ENCODE measurements around the gene FSD1. TPM values are rescaled to one million over a fixed set of nuclear protein-coding genes. Genes with fewer than 3 reads are reported as not detected.

The FSD1 gene
- polyA plus RNA-seq, 1 experiment: 6.8 TPM

DNA sequence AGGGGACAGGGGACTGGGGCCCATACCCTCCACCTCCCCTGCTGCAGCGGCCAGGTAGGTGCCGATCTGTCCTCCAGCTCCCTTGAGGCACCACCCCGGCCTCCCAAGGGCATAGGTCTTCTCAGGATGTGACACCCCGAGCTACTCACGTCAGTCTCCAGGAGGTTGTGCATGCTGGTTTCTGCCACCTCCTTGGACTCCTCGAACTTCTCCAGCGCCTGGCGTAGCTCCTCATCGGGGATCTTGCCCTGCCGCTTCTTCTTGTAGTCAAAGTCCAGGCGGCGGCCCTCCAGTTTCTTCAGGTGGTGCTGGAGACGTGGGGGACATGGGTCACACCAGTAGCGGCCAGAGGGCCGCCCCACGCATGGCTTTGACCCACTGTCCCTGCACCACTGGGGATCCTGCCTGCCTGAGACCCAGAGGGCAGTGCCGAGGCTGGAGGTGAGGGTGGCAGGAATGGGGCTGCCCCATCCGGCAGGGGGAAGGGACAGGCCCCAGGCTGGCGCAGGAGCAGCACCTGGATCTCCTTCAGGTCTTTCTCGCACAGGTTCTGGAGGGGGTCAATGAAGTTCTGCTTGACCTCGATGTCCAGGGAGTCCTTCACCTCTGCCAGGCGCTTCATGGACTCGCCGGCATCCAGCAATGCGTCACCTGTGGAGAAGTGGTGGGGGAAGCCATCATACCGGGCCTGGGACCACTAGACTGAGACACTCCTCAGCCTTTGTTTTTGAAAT, 59.3 kb downstream of the FSD1 start:
- TF ChIP-seq, protein P1, sequence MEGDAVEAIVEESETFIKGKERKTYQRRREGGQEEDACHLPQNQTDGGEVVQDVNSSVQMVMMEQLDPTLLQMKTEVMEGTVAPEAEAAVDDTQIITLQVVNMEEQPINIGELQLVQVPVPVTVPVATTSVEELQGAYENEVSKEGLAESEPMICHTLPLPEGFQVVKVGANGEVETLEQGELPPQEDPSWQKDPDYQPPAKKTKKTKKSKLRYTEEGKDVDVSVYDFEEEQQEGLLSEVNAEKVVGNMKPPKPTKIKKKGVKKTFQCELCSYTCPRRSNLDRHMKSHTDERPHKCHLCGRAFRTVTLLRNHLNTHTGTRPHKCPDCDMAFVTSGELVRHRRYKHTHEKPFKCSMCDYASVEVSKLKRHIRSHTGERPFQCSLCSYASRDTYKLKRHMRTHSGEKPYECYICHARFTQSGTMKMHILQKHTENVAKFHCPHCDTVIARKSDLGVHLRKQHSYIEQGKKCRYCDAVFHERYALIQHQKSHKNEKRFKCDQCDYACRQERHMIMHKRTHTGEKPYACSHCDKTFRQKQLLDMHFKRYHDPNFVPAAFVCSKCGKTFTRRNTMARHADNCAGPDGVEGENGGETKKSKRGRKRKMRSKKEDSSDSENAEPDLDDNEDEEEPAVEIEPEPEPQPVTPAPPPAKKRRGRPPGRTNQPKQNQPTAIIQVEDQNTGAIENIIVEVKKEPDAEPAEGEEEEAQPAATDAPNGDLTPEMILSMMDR (IDR thresholded peaks at IDR 0.05; ENCODE audit: low read depth, low read length): no peak
- Histone ChIP-seq H3K9me3 (ENCODE audit: control insufficient read depth, insufficient read depth, low read length) (no peaks in the 10 kb centered on the region; the same call in 1 of the 2 replicates), H3K4me3 (ENCODE audit: low read depth, low read length) (no peak overlapping the region), H3K27ac (ENCODE audit: low read depth, low read length) (no peak overlapping the region), H3K27me3 (ENCODE audit: control insufficient read depth, insufficient read depth, low read length) (no peaks in the 10 kb centered on the region)
- CTCF ChIA-PET: interaction anchor here (2.6 kb wide), 1 partner anchor 11 kb away, joined by 15 to 20 read pairs; no protein-coding TSS in a partner anchor
- no peak for DNase-seq (ENCODE audit: low read depth, low spot score)
- POLR2A ChIA-PET: no interaction called here

DNA sequence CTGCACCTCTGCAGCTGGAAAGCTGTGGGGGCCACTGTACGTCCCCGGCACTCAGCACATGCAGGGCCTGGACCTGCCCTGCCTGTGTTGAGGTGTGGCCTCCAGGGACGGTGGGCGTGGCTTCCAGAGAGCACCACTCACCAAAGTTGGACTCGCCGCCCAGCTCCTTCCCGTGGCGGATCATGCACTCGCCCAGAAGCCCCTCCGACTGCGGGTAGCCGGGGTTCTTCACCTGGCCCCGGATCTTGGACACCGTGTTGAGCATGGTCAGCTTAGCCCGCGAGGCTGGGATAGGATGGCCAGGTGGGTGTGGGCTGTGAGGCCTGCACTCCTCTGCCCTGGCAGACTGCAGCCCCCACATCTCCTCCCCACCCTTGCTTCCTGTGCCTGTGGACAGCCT, 60.9 kb downstream of the FSD1 start:
- POLR2A ChIA-PET: no interaction called here
- CTCF ChIA-PET: interaction anchor here (2.6 kb wide), 1 partner anchor 13 kb away, joined by 20 read pairs; no protein-coding TSS in a partner anchor

GRCh38 chr19:4365791-4366665, 61.6 kb downstream of the FSD1 start:
- Histone ChIP-seq H3K4me3 (ENCODE audit: low read depth, low read length) (no peak overlapping the region), H3K9me3 (ENCODE audit: control insufficient read depth, insufficient read depth, low read length) (no peaks in the 10 kb centered on the region; the same call in 1 of the 2 replicates), H3K27ac (ENCODE audit: low read depth, low read length) (no peak overlapping the region), H3K27me3 (ENCODE audit: control insufficient read depth, insufficient read depth, low read length) (no peaks in the 10 kb centered on the region)
- no peak for DNase-seq (ENCODE audit: low read depth, low spot score)
- ChIA-PET POLR2A (no interaction called here), CTCF (interaction anchor here (1.6 to 2.6 kb wide), 2 partner anchors 13 to 35 kb away, joined by 5 to 20 read pairs; no protein-coding TSS in a partner anchor)
- TF ChIP-seq, protein P1 (IDR thresholded peaks at IDR 0.05; ENCODE audit: low read depth, low read length): no peak

More for the DNA sequence above, 60.9 kb downstream of the FSD1 start:
- no peak for DNase-seq (ENCODE audit: low read depth, low spot score)
- Histone ChIP-seq H3K9me3 (ENCODE audit: control insufficient read depth, insufficient read depth, low read length) (no peaks in the 10 kb centered on the region; the same call in 1 of the 2 replicates), H3K4me3 (ENCODE audit: low read depth, low read length) (no peak overlapping the region), H3K27ac (ENCODE audit: low read depth, low read length) (no peak overlapping the region), H3K27me3 (ENCODE audit: control insufficient read depth, insufficient read depth, low read length) (no peaks in the 10 kb centered on the region)
- TF ChIP-seq, protein P1 (IDR thresholded peaks at IDR 0.05; ENCODE audit: low read depth, low read length): no peak

DNA sequence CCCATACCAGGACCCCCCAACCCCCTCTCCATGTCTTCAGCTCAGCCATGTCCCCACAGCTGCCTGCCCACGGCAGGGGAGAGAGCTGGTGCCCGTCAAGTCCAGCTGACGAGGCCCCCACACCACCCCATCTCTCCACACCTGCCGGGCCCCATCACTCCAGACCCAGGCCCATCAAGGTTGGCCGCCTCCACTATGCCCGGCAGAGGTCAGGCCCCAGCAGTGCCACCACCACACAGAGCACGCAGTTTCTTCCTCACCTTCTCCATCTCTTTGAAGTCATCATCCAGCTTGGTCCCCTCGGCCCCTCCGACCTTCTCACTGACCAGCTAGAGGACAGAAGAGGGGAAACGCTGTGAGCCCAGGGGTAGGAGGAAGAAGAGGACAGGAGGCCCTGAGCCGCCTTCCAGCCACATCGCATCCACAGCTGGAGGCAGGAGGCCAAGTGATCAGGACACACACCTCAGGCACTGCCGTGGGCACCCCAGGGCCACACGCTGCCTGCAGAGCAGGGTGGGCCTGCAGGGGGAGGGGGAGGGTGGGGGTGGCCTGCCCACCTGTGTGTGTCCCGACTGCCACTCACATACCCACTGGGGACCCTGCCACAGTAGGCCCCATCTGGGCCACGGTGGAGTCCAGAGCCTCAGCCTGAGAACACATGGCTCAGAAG, 62.4 kb downstream of the FSD1 start:
- no peak for DNase-seq (ENCODE audit: low read depth, low spot score)
- H3K27ac ChIP-seq (ENCODE audit: low read depth, low read length): no peak overlapping the region
- TF ChIP-seq, protein P1 (IDR thresholded peaks at IDR 0.05; ENCODE audit: low read depth, low read length): no peak
- POLR2A ChIA-PET: no interaction called here
- H3K27me3 ChIP-seq (ENCODE audit: control insufficient read depth, insufficient read depth, low read length): no peaks in the 10 kb centered on the region
- H3K9me3 ChIP-seq (ENCODE audit: control insufficient read depth, insufficient read depth, low read length): no peaks in the 10 kb centered on the region; the same call in 1 of the 2 replicates
- CTCF ChIA-PET: interaction anchor here (0.6 to 1.6 kb wide), 2 partner anchors 34 to 299 kb away, joined by 3 to 5 read pairs; no protein-coding TSS in a partner anchor
- H3K4me3 ChIP-seq (ENCODE audit: low read depth, low read length): no peak overlapping the region

All from AG04450 (cell line).